Pancreas (tissue), 10 donors: ENCODE measurements around the gene RBM26. TPM values are rescaled to one million over a fixed set of nuclear protein-coding genes. Genes with fewer than 3 reads are reported as not detected.

ENCODE experiments used
- ATAC-seq, 4 donors: fragments of 200-7000 bp; cut with Tn5 transposase; one replicate each; pipeline versions ENCODE4 v1.8.0 to v1.9.1; 2020; ENCODE audit warnings: mild to moderate bottlenecking in 4 of 4, moderate library complexity in 4 of 4
- DNase-seq, 6 donors: peaks; one replicate each; pipeline ENCODE4 v3.0.0-alpha.2; 2020
- FAIRE-seq: peaks from 2 replicates; lab custom pipeline; 2012; peaks lifted over from hg19 to GRCh38; lab: Jason Lieb, UNC
- H3K27ac ChIP-seq, 4 donors: fragments of 200-600 bp; sonication (generic); 1 replicate in 3 of 4; 2 replicates in 1 of 4; pipeline versions ENCODE4 v1.5.0 to v1.8.0; 2020
- H3K27me3 ChIP-seq, 4 donors: fragments of 200-600 bp; one replicate each; pipeline ENCODE4 v1.8.0; 2021
- H3K36me3 ChIP-seq, 3 donors: fragments of 200-600 bp; sonication (generic) in 1 of 3; one replicate each; pipeline versions ENCODE4 v1.5.0 to v1.8.0; 2020 to 2021
- H3K4me1 ChIP-seq, 3 donors: fragments of 200-600 bp; one replicate each; pipeline ENCODE4 v1.8.0; 2021
- H3K4me3 ChIP-seq, 4 donors: fragments of 200-600 bp; sonication (generic) in 2 of 4; one replicate each; pipeline versions ENCODE4 v1.5.0 to v1.8.0; 2020 to 2021
- H3K9me3 ChIP-seq, 4 donors: fragments of 200-600 bp; one replicate each; pipeline ENCODE4 v1.8.0; 2021
- WGBS, 2 donors: extraction: QIAGEN DNeasy Blood & Tissue Kit; methylation state at CpG; one replicate each; pipeline ENCODE4 v1.1.7; 2013; 5-methylcytosine and 5-hydroxymethylcytosine counted together
- intact Hi-C, 3 donors: fragments of 100-400 bp; cut with DNase I; formaldehyde crosslinking; loops; one replicate each; pipeline versions ENCODE4 v1.11.1 to v1.14.2; 2022
- polyA plus RNA-seq, 2 donors: library from polyadenylated mRNA; stranded (reverse); fragments of 200-250 nt; gene quantifications; one replicate each; pipeline ENCODE4 v1.2.3, GENCODE V29; 2013
- total RNA-seq, 6 donors: library from RNA; stranded (reverse); fragmentation: NEBNext Ultra II Directional in 4 of 6; extraction: Animal tissue kit (Norgen Biotek cat#: 25700) in 4 of 6; gene quantifications; one replicate each; pipeline versions ENCODE4 v1.2.1 to v1.2.4, GENCODE V29; 2021 to 2023
- TF ChIP-seq, protein P1 (sequence below), 4 donors: fragments of 200-600 bp; sonication (generic) in 3 of 4; IDR thresholded peaks; one replicate each; pipeline versions ENCODE4 v1.5.0 to v1.8.0; 2021; ENCODE audit warnings: antibody characterized with exemption in 4 of 4
- donor health status: healthy with polysubstance abuse.
- donor health status: DM: no; HTN: no; CAD: no; lungs with moderate emphysema.
- donor health status: DM: no; HTN: no; CAD: no.
- donor health status: control.
- donor health status: control.
- donor health status: Bipolar disorder and iron deficiency.
- donor health status: DM: yes; HTN: yes; CAD: no.
- donor health status: DM: no; HTN: no; CAD: no.
- donor health status: DM: no; HTN: no; CAD: no.
- donor health status: DM: yes; HTN: yes; CAD: no.

Gene RBM26
- total and polyA plus RNA-seq, 8 donors, result 11.7 to 25.1 (median 18.3) TPM

- Histone ChIP-seq H3K4me3 (peak overlapping the region; percentile 68 to 97 (median 91)), H3K36me3 (no peaks in the 10 kb centered on the region), H3K27ac (peak overlapping the region in 2 of 4 donors; percentile 94 to 95), H3K9me3 (no peaks in the 10 kb centered on the region), H3K27me3 (no peaks in the 10 kb centered on the region), H3K4me1 (peaks cover 9 to 51% (median 23%) of the 10 kb centered on the region in 3 donors)
- TF ChIP-seq, protein P1, sequence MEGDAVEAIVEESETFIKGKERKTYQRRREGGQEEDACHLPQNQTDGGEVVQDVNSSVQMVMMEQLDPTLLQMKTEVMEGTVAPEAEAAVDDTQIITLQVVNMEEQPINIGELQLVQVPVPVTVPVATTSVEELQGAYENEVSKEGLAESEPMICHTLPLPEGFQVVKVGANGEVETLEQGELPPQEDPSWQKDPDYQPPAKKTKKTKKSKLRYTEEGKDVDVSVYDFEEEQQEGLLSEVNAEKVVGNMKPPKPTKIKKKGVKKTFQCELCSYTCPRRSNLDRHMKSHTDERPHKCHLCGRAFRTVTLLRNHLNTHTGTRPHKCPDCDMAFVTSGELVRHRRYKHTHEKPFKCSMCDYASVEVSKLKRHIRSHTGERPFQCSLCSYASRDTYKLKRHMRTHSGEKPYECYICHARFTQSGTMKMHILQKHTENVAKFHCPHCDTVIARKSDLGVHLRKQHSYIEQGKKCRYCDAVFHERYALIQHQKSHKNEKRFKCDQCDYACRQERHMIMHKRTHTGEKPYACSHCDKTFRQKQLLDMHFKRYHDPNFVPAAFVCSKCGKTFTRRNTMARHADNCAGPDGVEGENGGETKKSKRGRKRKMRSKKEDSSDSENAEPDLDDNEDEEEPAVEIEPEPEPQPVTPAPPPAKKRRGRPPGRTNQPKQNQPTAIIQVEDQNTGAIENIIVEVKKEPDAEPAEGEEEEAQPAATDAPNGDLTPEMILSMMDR (IDR thresholded peaks at IDR 0.05), result no peak
- no peak for DNase-seq
- FAIRE-seq, result no peak
- ATAC-seq, result peak in 2 of 4 donors; percentile 14 to 20
- intact Hi-C loops, result no loop called here
- WGBS, 2 donors, result 1% methylated on average over 10 of the region's 10 CpGs
These were observed 1.1 kb downstream of the RBM26 start for GRCh38 chr13:79404985-79405384.

- H3K4me3 ChIP-seq, result peak overlapping the region; percentile 68 to 97 (median 91)
- intact Hi-C loops, result no loop called here
- no peaks in the 10 kb centered on the region for H3K9me3 ChIP-seq
- H3K36me3 ChIP-seq, result no peaks in the 10 kb centered on the region
- TF ChIP-seq, protein P1 (IDR thresholded peaks at IDR 0.05), result no peak
- no peak for DNase-seq
- no peak for ATAC-seq
- no peak for FAIRE-seq
- no peaks in the 10 kb centered on the region for H3K27me3 ChIP-seq
- 8 to 11% methylated on average over 1 of the region's 1 CpG for WGBS, 2 donors
- H3K27ac ChIP-seq, result no peak overlapping the region
- H3K4me1 ChIP-seq, result peaks cover 9 to 51% (median 23%) of the 10 kb centered on the region in 3 donors
These were observed 1.7 kb downstream of the RBM26 start for GRCh38 chr13:79404361-79404760.

DNA sequence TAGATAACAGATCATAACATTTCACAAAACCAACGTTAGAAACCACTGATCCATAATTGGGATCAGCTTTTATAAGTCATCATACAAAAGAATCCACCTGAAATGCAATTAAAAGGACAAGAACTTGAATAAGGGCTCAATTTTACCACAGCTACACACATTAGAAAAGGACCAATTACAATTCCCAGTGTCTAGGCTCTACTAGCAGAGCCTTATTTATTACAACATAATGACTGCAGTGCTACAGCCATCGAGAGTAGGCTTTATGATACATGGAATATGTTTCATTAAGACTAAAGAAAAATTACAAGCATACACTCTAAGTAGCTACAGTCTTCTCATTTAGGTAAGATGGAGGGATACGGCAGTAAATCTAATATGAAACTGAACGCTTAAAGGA is 2.9 kb downstream of the RBM26 start:
- Histone ChIP-seq H3K27ac (peak overlapping the region in 1 of 4 donors; percentile 33), H3K4me3 (peak overlapping the region in 2 of 4 donors; percentile 92 to 97), H3K36me3 (no peaks in the 10 kb centered on the region), H3K27me3 (no peaks in the 10 kb centered on the region), H3K9me3 (no peaks in the 10 kb centered on the region), H3K4me1 (peaks cover 15 to 53% (median 23%) of the 10 kb centered on the region in 3 donors)
- FAIRE-seq (no peak), ATAC-seq (no peak), DNase-seq (no peak)
- 42 to 45% methylated on average over 4 of the region's 4 CpGs for WGBS, 2 donors
- intact Hi-C loops, result no loop called here
- TF ChIP-seq, protein P1 (IDR thresholded peaks at IDR 0.05), result no peak

DNA sequence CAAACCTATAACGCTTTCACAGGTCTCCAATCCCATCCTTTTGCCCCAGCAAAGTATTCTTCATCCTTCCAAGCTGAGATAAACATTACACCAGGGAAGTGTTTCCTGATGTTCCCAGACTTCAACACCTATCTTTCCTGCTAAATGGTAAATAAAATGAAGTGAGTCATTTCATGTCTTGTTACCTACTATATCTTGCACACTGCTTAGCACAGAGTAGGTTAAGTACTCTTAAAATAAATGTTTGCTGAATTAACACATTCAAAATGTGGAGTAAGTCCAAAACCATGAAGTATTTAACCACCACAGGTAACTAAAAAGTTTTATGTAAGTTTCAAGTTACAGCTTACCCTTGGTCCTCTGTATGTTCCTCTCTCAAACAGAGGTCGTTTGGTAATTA is 3.4 kb downstream of the RBM26 start:
- Histone ChIP-seq H3K27me3 (no peaks in the 10 kb centered on the region), H3K9me3 (no peaks in the 10 kb centered on the region), H3K4me1 (peaks cover 14 to 57% (median 23%) of the 10 kb centered on the region in 3 donors), H3K27ac (peak overlapping the region in 1 of 4 donors; percentile 33), H3K4me3 (peak overlapping the region in 1 of 4 donors; percentile 92), H3K36me3 (no peaks in the 10 kb centered on the region)
- intact Hi-C loops, result no loop called here
- no peak for DNase-seq
- ATAC-seq, result no peak
- WGBS, 2 donors, result 45 to 52% methylated on average over 2 of the region's 2 CpGs
- FAIRE-seq, result no peak
- TF ChIP-seq, protein P1 (IDR thresholded peaks at IDR 0.05), result no peak

DNA sequence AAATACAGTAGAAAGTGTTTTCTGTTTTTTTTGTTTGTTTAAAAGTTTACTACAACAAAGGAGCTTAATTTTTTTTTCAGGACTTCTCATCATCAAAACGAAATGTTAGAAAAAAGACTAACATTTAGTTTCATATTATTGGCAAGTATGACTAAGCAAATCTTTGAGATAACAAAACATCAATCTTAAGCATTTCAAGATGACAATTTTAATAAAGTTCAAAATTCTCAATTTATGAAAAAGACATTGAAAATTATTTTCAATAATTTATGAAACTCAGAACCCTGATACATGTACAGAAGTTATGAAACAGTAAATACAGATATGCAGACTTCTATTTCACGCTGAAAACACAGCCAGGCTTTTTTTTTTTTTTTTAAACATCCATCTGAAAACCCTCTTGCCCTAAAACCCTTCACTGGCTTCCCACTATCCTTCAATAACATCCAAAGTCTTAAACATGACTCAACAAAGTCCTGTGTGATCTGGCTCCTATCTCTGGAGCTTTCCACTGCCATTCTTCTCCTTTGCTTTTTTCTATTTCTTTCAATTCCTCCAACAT is 3.9 kb downstream of the RBM26 start:
- H3K27ac ChIP-seq, result no peak overlapping the region
- no peak for DNase-seq
- H3K4me3 ChIP-seq, result no peak overlapping the region
- H3K36me3 ChIP-seq, result no peaks in the 10 kb centered on the region
- no peak for ATAC-seq
- H3K27me3 ChIP-seq, result no peaks in the 10 kb centered on the region
- intact Hi-C loops, result no loop called here
- H3K4me1 ChIP-seq, result peaks cover 9 to 52% (median 23%) of the 10 kb centered on the region in 3 donors
- WGBS, 2 donors, result 28 to 31% methylated on average over 2 of the region's 2 CpGs
- peak; percentile 23 for FAIRE-seq
- no peaks in the 10 kb centered on the region for H3K9me3 ChIP-seq
- TF ChIP-seq, protein P1 (IDR thresholded peaks at IDR 0.05), result no peak
